ENCODE results near the gene RASSF5. TPM values are rescaled to one million over a fixed set of nuclear protein-coding genes. Genes with fewer than 3 reads are reported as not detected.

Gene RASSF5
- total RNA-seq, 1 experiment from 2014 or later, result 2.1 TPM

GRCh38 chr1:206633708-206634121, 126.4 kb downstream of the RASSF5 start:
- Mint-ChIP-seq H3K27ac (no peak overlapping the region), H3K27me3 (ENCODE audit: low read depth) (no peaks in the 10 kb centered on the region; the same call in 1 of the 2 replicates), H3K36me3 (no peaks in the 10 kb centered on the region), H3K4me3 (no peak overlapping the region), H3K4me1 (peaks cover 34% of the 10 kb centered on the region), H3K9me3 (no peaks in the 10 kb centered on the region)
- POLR2A ChIA-PET, result interaction anchor here (1.5 kb wide), 1 partner anchor 22 kb away, joined by 4 read pairs; the partner anchor contains the start of gene EIF2D
- ATAC-seq, result no peak
- CTCF ChIA-PET, result interaction anchor here (0.8 to 13.9 kb wide), 10 partner anchors 11 to 279 kb away, joined by 3 to 659 read pairs (median 4); partner anchors contain the start of genes EIF2D and RASSF5
- no peak for DNase-seq (ENCODE audit: low spot score)
- TF ChIP-seq, protein P1, sequence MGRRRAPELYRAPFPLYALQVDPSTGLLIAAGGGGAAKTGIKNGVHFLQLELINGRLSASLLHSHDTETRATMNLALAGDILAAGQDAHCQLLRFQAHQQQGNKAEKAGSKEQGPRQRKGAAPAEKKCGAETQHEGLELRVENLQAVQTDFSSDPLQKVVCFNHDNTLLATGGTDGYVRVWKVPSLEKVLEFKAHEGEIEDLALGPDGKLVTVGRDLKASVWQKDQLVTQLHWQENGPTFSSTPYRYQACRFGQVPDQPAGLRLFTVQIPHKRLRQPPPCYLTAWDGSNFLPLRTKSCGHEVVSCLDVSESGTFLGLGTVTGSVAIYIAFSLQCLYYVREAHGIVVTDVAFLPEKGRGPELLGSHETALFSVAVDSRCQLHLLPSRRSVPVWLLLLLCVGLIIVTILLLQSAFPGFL (CRISPR knock-in tag; IDR thresholded peaks at IDR 0.05; ENCODE audit: borderline replicate concordance), result no peak
- TF ChIP-seq E2F5 (CRISPR knock-in tag; IDR thresholded peaks at IDR 0.05) (no peak), NFYB (CRISPR knock-in tag; conservative IDR thresholded peaks at IDR 0.05; ENCODE audit: low read depth) (no peak), ELF4 (CRISPR knock-in tag; IDR thresholded peaks at IDR 0.05; ENCODE audit: low read depth) (no peak), KAT7 (CRISPR knock-in tag; IDR thresholded peaks at IDR 0.05; ENCODE audit: borderline replicate concordance) (no peak), CBFB (CRISPR knock-in tag; IDR thresholded peaks at IDR 0.05; ENCODE audit: low read depth) (no peak)

- no peaks in the 10 kb centered on the region for H3K36me3 Mint-ChIP-seq
- ATAC-seq (0 out of 2 replicates have a peak, but pooled peaks have one; percentile 5), DNase-seq (ENCODE audit: low spot score) (peak; percentile 90)
- H3K9me3 Mint-ChIP-seq, result no peaks in the 10 kb centered on the region
- ChIA-PET POLR2A (interaction anchor here (0.6 to 1.9 kb wide), 6 partner anchors 12 to 348 kb away, joined by 3 to 15 read pairs (median 4); partner anchors contain the start of genes EIF2D and RASSF5), CTCF (interaction anchor here (0.6 to 13.9 kb wide), 28 partner anchors 10 to 398 kb away, joined by 3 to 659 read pairs (median 4); partner anchors contain the start of genes C1orf116, EIF2D, MAPKAPK2 and RASSF5)
- no peaks in the 10 kb centered on the region; the same call in 1 of the 2 replicates for H3K27me3 Mint-ChIP-seq (ENCODE audit: low read depth)
- peak overlapping the region; percentile 76 for H3K4me3 Mint-ChIP-seq
- TF ChIP-seq TEAD1 (CRISPR knock-in tag; IDR thresholded peaks at IDR 0.05), result no peak
- TF ChIP-seq, protein P2, sequence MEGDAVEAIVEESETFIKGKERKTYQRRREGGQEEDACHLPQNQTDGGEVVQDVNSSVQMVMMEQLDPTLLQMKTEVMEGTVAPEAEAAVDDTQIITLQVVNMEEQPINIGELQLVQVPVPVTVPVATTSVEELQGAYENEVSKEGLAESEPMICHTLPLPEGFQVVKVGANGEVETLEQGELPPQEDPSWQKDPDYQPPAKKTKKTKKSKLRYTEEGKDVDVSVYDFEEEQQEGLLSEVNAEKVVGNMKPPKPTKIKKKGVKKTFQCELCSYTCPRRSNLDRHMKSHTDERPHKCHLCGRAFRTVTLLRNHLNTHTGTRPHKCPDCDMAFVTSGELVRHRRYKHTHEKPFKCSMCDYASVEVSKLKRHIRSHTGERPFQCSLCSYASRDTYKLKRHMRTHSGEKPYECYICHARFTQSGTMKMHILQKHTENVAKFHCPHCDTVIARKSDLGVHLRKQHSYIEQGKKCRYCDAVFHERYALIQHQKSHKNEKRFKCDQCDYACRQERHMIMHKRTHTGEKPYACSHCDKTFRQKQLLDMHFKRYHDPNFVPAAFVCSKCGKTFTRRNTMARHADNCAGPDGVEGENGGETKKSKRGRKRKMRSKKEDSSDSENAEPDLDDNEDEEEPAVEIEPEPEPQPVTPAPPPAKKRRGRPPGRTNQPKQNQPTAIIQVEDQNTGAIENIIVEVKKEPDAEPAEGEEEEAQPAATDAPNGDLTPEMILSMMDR (IDR thresholded peaks at IDR 0.05), result peak; percentile 65
- peak overlapping the region; percentile 74 for H3K27ac Mint-ChIP-seq
- H3K4me1 Mint-ChIP-seq, result peaks cover 34% of the 10 kb centered on the region
Observed at GRCh38 chr1:206634365-206635079, 127.2 kb downstream of the RASSF5 start.

DNA sequence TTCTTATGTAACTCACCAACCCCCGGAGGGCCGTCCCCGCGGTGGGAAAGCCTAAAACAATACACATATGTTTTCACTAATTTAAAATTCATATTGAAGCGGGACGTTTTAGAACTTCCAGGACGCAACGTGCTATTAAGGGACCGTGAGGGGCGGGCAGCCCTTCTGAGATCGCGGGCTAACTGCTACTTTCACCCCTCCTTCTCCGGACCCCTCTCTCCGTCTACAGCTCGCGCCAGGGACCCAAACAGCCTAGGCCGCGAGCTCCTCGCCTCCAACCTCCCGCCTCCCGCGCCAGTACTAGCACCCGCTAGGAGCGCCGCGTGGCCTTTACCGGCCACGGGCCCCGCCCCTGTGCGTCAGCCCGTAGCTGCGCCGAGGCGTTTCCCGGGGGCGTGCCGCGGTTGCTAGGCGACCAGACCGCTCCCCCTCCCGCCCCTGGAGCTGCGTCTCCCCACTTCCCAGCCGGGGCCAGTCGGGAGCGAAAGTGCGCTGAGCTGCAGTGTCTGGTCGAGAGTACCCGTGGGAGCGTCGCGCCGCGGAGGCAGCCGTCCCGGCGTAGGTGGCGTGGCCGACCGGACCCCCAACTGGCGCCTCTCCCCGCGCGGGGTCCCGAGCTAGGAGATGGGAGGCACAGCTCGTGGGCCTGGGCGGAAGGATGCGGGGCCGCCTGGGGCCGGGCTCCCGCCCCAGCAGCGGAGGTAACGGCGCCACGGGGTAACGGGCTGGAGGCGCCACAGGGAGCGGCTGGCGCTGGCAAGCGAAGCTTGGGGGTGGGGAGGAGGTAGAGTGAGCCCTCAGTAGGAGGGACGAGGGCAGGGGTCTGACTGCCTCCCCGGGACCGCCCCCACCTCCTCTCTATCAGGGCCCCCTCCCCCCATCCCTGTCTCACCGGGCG, 128.0 kb downstream of the RASSF5 start, which contains the start of gene DYRK3:
Gene DYRK3 (plus strand): TSS at position 457 of the 898 bp plus-strand sequence. CDS start 168 bp downstream, at position 625.
- ChIA-PET POLR2A (interaction anchor here (0.6 to 1.9 kb wide), 7 partner anchors 11 to 347 kb away, joined by 3 to 15 read pairs (median 4); partner anchors contain the start of genes EIF2D and RASSF5), CTCF (interaction anchor here (0.6 to 13.9 kb wide), 28 partner anchors 10 to 397 kb away, joined by 3 to 659 read pairs (median 4); partner anchors contain the start of genes C1orf116, EIF2D, MAPKAPK2 and RASSF5)
- H3K4me1 Mint-ChIP-seq, result peaks cover 34% of the 10 kb centered on the region
- peak; percentile 85 for ATAC-seq
- peak within 1 kb of the TSS; percentile 74 for H3K27ac Mint-ChIP-seq
- no peaks in the 10 kb centered on the region for H3K36me3 Mint-ChIP-seq
- H3K9me3 Mint-ChIP-seq, result no peaks in the 10 kb centered on the region
- peak; percentile 97 for DNase-seq (ENCODE audit: low spot score)
- no peaks in the 10 kb centered on the region; the same call in 1 of the 2 replicates for H3K27me3 Mint-ChIP-seq (ENCODE audit: low read depth)
- H3K4me3 Mint-ChIP-seq, result peak within 1 kb of the TSS; percentile 76
- TF ChIP-seq NR1H2 (CRISPR knock-in tag; IDR thresholded peaks at IDR 0.05) (no peak), OVOL2 (CRISPR knock-in tag; IDR thresholded peaks at IDR 0.05; ENCODE audit: borderline replicate concordance) (no peak), ZNF232 (CRISPR knock-in tag; IDR thresholded peaks at IDR 0.05) (peak; percentile 93; the same call in 1 of the 2 replicates), USF1 (CRISPR knock-in tag; IDR thresholded peaks at IDR 0.05) (peak; percentile 71; the same call in 1 of the 2 replicates), SMAD3 (CRISPR knock-in tag; IDR thresholded peaks at IDR 0.05; ENCODE audit: borderline replicate concordance) (no peak; the same call in 1 of the 2 replicates), NR2C2 (CRISPR knock-in tag; IDR thresholded peaks at IDR 0.05) (no peak), CBFB (CRISPR knock-in tag; IDR thresholded peaks at IDR 0.05; ENCODE audit: low read depth) (no peak), HMGXB4 (CRISPR knock-in tag; IDR thresholded peaks at IDR 0.05) (peak; percentile 83), ZNF317 (CRISPR knock-in tag; IDR thresholded peaks at IDR 0.05; ENCODE audit: borderline replicate concordance, low read depth) (no peak)
- TF ChIP-seq, protein P3, sequence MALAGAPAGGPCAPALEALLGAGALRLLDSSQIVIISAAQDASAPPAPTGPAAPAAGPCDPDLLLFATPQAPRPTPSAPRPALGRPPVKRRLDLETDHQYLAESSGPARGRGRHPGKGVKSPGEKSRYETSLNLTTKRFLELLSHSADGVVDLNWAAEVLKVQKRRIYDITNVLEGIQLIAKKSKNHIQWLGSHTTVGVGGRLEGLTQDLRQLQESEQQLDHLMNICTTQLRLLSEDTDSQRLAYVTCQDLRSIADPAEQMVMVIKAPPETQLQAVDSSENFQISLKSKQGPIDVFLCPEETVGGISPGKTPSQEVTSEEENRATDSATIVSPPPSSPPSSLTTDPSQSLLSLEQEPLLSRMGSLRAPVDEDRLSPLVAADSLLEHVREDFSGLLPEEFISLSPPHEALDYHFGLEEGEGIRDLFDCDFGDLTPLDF (CRISPR knock-in tag; IDR thresholded peaks at IDR 0.05), result no peak; the same call in 1 of the 2 replicates
- TF ChIP-seq, protein P4, sequence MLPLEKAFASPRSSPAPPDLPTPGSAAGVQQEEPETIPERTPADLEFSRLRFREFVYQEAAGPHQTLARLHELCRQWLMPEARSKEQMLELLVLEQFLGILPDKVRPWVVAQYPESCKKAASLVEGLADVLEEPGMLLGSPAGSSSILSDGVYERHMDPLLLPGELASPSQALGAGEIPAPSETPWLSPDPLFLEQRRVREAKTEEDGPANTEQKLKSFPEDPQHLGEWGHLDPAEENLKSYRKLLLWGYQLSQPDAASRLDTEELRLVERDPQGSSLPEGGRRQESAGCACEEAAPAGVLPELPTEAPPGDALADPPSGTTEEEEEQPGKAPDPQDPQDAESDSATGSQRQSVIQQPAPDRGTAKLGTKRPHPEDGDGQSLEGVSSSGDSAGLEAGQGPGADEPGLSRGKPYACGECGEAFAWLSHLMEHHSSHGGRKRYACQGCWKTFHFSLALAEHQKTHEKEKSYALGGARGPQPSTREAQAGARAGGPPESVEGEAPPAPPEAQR (CRISPR knock-in tag; IDR thresholded peaks at IDR 0.05), result no peak

Measured in WTC11 (cell line).